ENCODE measurements around the gene POLE. TPM values are rescaled to one million over a fixed set of nuclear protein-coding genes. Genes with fewer than 3 reads are reported as not detected.

The POLE gene
- total and polyA plus RNA-seq, 9 of the 15 experiments (the other 6 are each of a cell fraction or from before 2014, with no cell fraction given) = 2.4 to 154 (median 49.6) TPM

DNA sequence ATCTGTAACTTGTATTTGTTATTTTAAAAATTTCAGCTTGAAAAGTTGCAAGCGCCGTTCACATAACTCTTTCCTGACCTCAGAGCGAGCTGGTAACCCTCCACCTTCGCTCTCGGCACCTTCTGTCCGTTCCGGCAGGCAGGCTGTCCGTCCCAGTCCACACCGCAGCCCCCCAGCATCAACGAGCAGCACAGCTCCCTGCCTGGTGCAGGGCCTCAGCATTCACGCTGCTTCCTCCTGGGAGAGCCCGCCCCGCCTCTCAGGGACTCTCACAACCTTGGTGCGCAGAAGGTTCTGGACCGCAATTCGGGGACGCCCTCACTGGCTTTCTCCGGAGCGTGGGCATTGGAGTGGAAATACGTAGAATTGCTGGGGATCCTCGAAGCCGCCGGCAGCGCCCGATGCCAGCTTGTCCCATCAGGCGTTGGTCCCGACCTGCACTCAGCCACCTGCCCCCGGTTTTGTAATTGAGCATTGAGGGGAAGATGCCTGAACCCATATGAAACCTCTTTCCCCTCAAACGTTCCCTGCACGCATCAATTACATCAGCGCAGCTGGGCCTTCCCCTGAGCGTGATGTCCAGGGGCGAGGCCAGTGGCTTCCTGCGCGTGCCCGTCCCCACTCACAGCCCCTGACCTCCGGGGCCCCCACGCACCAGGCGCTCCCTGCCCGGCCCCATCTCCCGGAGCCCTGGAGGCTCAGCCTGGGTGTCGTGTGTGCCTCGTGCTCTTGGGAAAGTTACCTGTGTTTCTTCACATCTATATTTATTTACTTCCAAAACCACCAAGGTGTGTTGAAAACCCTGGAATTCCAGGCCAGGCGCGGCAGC, 95.8 kb downstream of the POLE start:
- no peak for TF ChIP-seq CBX2 (IDR thresholded peaks at IDR 0.05; ENCODE audit: insufficient read depth, low read length, poor library complexity, severe bottlenecking)
- TF ChIP-seq, protein P1, sequence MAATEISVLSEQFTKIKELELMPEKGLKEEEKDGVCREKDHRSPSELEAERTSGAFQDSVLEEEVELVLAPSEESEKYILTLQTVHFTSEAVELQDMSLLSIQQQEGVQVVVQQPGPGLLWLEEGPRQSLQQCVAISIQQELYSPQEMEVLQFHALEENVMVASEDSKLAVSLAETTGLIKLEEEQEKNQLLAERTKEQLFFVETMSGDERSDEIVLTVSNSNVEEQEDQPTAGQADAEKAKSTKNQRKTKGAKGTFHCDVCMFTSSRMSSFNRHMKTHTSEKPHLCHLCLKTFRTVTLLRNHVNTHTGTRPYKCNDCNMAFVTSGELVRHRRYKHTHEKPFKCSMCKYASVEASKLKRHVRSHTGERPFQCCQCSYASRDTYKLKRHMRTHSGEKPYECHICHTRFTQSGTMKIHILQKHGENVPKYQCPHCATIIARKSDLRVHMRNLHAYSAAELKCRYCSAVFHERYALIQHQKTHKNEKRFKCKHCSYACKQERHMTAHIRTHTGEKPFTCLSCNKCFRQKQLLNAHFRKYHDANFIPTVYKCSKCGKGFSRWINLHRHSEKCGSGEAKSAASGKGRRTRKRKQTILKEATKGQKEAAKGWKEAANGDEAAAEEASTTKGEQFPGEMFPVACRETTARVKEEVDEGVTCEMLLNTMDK (IDR thresholded peaks at IDR 0.05; ENCODE audit: borderline replicate concordance, insufficient read depth, low read depth, low read length, poor library complexity, severe bottlenecking) = no peak
- no peak for TF ChIP-seq U2AF1 (optimal IDR thresholded peaks at IDR 0.05; ENCODE audit: low read depth, low read length)
- TF ChIP-seq, protein P2, sequence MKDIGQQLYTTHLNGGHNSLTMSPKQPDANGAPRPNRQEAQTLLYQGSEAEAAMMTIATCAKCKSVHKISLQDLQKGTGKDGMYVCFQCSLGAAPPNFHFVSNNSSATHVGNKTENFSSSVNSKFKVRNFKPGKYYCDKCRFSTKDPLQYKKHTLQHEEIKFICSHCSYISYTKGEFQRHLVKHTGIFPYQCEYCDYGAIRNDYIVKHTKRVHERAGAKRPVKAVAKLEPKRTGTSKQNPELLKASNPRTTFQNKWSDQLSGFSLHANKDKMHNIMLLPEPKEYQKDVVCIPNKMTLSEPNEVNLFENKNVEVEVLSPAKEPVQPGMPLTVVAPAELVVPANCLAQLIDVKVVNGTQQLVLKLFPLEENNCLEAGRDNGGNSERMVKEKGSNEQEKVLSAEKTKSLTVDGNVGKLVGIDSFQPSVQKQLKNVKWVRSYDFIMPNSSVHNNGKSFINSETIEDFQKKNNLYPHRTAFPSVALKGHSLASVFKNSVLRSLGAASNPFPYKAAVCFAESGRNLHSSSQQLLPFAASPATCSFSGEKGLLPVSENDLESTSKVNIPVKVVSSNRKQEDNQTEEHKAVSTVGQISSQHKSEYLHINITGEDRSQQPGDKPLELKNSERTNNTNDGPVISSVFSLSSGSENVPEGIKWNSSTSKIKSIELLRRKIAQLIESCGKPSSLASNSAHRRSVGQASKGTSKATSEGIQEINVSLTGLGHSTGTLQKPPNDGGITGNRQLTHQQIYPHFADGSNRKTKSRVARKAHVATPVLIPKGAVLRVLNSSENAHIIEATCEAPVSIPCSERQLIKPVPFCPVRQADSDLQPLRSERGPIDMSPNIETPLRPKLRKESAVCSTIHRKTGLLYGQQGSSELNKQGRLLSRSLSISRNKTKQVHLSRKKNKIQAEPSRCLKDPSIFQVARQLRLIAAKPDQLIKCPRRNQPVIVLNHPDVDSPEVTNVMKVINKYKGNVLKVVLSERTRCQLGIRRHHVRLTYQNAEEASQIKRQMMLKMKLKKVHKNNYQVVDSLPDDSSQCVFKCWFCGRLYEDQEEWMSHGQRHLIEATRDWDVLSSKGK (CRISPR knock-in tag; IDR thresholded peaks at IDR 0.05) = no peak
- TF ChIP-seq PPARD (CRISPR knock-in tag; IDR thresholded peaks at IDR 0.05) = no peak
- TF ChIP-seq PCBP1 (IDR thresholded peaks at IDR 0.05; ENCODE audit: low read depth, low read length, poor library complexity, severe bottlenecking) = no peak
- no peak for TF ChIP-seq NUFIP1 (IDR thresholded peaks at IDR 0.05; ENCODE audit: partially characterized antibody)
- DNase-seq (ENCODE audit: extremely low read depth in 1 of 4, low spot score in 3 of 4) (no peak), FAIRE-seq (no peak), ATAC-seq (no peak)
- WGBS (ENCODE audit: insufficient coverage, low coverage, missing lambda C conversion rate) = 8% methylated on average over 45 of the region's 45 CpGs
- ChIA-PET POLR2A (interaction anchor here (0.7 to 0.8 kb wide), 3 partner anchors 22 to 243 kb away, joined by 3 to 4 read pairs (median 4); no protein-coding TSS in a partner anchor), CTCF (ENCODE audit: low intra/inter-chr PET ratio) (no interaction called here)
- H3K79me2 ChIP-seq (ENCODE audit: control insufficient read depth, insufficient read depth, low read length) = no peaks in the 10 kb centered on the region
- H3K36me3 ChIP-seq (ENCODE audit: control insufficient read depth, insufficient read depth, low read length) = no peaks in the 10 kb centered on the region
- intact Hi-C loops (cut with micrococcal nuclease) (no loop called here), in situ Hi-C loops (cut with MboI) (no loop called here)
- H3K27ac ChIP-seq (ENCODE audit: extremely low read depth, low read depth, low read length) = no peak overlapping the region
- no peak overlapping the region for H3K9ac ChIP-seq (ENCODE audit: insufficient read depth in 1 of 2, low read depth in 2 of 2, low read length in 2 of 2)
- H4K20me1 ChIP-seq (replicated peaks; ENCODE audit: control insufficient read depth, insufficient read depth, low read length) = 0 out of 2 replicates have a peak, but pooled peaks cover 9% of the 10 kb centered on the region
- H3K4me2 ChIP-seq (ENCODE audit: insufficient read depth, low read length) = no peak overlapping the region
- H2AFZ ChIP-seq (ENCODE audit: low read depth, low read length) = no peak overlapping the region
- no peaks in the 10 kb centered on the region; the same call in 1 of the 2 replicates for H3K9me3 ChIP-seq (replicated peaks; ENCODE audit: control insufficient read depth, insufficient read depth, low read depth, low read length)
- no peak overlapping the region for H3K4me3 ChIP-seq
- H3K4me1 ChIP-seq (replicated peaks in 1 of 2; ENCODE audit: control insufficient read depth in 2 of 2, insufficient read depth in 2 of 2, low read length in 2 of 2) = peaks cover 0 to 36% of the 10 kb centered on the region in 2 experiments; a peak in 2 of 5 replicates
- no TSS peak for BruUV-seq (replicated peaks)
- no peaks in the 10 kb centered on the region for H3K9me1 ChIP-seq (ENCODE audit: control insufficient read depth, insufficient read depth, low read length)
- peaks cover 36 to 62% of the 10 kb centered on the region in 2 experiments for H3K27me3 ChIP-seq (ENCODE audit: control insufficient read depth in 2 of 2, insufficient read depth in 2 of 2, low read length in 2 of 2)
